Measurements from ENCODE around the gene MZB1.
"Not testable (repeated sequence)": the region's sequence is repeated elsewhere in the genome, so short reads cannot be mapped to it uniquely, and the experiment has no call there.

The MZB1 gene

DNA sequence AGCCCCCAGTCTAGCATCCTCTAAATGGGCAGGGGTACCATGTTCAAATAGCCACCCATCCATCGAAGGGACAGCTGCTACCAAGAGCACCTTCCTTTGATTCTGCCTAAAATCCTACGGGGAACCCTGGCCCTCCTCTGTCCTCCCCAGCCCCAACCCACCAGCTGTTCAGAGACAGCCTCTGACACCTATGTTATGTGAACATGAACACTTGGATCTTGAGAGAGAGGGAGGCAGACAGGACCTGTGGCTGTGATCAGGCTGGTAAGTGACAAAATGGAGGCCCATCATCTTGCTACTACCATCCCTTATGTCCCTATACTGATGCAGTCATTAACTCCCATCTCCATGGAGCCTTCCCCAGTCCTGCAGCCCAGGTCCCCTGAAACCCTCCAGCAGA is 14.8 kb downstream of the MZB1 start:
- DNase-seq (ENCODE audit: low spot score): no peak

DNA sequence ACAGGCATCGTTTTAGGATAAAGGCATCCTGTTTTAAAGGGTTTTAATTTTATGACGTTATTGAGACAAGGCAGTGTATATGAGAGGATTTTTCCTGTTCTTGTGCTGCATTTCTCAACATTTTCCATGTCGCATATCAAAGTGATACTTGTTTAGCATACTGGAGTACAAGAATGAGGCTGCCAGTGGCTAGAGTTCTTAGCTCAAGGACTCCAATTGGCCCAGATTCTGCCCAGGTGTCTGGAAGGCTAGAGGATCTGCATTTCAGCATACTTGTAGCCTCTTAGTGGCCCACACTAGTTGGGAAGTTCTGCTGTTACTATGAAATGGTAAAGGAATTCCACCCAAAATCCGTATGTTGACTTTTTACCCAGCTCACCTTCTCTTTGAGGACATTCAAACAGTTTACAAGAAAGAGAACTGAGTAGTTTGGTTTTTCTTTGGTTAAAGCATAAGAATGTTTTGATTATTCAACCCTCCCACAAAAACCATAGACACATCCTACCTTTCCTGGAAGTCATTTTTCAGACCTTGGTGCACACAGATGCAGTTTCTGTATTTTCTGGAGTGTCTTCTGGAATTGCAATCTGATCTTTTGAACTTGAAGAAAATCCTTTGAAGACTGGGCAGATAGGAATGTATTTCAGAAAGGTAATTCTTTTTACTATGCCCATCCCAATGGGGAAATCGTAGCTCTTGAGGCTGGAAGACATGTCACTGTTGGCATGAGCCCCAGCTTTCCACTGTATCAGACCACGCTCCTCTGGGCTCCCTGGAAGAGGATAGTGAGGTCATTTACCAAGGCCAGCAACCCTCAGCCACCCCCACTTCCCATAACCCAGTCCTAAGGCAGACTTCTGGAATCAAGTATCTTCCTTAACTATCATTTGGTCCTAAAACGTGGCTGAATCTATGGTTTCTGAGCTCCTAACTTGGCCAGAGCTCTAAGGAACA is 18.0 kb downstream of the MZB1 start:
- no peak for DNase-seq (ENCODE audit: low spot score)

DNA sequence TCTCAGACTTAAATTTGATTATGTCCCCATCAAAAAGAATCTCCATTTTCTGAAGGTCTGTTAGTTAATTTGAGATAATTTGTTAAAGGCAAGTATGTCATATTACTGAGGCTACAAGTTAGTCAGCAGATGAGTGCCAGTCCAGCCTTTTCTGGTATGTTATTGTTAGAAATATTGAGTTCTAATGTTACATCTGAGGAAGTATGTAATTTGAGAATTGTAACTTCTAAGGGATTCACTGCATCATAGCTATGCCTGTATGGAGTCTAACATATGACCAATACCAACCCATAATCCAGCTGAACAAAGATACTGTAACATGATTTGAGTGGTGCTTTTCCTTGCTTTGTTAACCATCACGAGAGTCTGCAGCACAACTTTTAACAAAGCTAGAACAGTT is 20.5 kb downstream of the MZB1 start:
- no peak for DNase-seq (ENCODE audit: low spot score)

DNA sequence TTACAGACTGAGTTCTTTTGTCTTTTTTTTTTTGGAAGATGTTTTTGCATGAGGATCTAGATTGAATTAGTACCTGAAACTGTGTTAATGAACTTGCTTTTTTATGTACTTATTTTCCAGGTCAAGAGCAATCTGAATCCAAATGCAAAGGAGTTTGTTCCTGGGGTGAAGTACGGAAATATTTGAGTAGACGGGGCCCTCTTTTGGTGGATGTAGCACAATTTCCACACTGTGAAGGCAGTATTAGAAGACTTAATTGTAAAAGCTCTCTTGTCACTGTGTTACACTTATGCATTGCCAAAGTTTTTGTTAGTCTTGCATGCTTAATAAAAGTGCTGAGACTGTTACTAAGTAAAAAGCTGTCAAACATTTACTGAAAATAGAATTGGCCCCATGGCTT is 21.1 kb downstream of the MZB1 start:
- no peak for DNase-seq (ENCODE audit: low spot score)

DNA sequence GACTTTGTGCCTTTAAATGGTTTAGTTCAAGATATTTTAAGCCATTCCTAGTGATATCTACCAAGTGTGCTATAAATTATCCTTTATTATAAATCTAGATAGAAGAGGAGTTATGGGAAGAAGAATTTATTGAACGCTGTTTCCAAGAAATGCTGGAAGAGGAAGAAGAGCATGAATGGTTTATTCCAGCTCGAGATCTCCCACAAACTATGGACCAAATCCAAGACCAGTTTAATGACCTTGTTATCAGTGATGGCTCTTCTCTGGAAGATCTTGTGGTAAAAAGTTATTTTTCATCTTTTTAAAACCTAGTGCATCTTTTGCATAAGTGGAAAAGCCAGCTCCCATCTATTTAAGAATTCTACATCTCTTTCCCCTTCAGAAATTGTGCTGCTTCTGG is 25.2 kb downstream of the MZB1 start:
- DNase-seq (ENCODE audit: low spot score): no peak

DNA sequence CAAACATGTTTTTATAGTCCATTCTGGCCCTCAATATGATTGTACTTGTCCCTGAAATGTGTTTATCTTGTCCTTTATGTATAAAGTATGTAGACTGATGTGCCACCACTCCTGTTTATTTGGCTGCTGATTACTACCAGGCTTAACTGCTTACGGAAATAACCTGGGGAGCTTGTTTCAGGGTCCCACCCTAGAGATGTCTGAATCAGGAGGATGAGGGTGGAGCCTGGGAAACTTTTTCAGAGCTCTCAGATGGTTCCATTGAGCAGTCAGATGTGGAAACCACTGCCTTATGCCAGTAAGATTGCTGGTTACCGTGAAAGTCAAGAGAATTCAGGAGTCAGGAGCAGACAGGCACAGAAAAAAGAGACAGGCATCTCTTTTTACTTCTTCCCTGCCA is 25.8 kb downstream of the MZB1 start:
- no peak for DNase-seq (ENCODE audit: low spot score)

DNA sequence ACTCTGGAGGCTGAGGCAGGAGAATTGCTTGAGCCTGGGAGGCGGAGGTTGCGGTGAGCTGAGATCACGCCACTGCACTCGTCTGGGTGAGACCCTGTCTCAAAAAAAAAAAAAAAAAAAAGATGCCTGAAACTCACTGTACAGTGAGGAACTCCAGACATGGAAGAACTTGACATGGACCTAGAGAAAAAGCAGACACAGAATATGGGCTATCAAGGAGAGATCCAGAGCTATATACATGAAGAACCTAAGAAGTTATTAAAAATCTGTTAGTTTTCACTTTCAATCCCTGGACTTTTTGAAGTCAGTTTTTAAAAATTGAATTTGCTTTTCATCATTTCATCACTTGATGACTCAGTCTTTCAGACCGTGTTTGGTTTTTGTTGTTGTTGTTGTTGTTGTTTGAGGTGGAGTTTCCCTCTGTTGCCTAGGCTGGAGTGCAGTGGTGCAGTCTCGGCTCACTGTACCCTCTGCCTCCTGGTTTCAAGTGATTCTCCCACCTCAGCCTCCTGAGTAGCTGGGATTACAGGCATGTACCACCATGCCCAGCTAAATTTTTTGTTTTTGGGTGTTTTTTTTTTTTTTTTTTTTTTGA is 27.8 kb downstream of the MZB1 start:
- no peak for DNase-seq (ENCODE audit: low spot score)

DNA sequence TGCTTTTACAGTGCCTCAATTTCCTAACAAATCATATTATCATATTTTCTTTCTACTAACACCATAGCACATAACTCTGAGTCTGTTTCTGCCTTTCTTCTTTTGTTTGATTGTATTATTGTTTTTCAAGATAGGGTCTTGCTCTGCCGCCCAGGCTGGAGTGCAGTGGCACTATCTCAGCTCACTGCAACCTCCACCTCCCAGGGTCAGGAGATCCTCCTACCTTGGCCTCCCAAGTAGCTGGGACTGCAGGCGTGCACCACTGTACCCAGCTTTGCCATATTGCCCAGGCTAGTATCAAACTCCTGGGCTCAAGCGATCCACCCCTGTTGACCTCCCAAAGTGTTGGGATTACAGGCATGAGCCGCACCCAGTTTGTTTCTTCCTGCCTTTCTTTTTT is 29.3 kb downstream of the MZB1 start:
- DNase-seq (ENCODE audit: low spot score): no peak

DNA sequence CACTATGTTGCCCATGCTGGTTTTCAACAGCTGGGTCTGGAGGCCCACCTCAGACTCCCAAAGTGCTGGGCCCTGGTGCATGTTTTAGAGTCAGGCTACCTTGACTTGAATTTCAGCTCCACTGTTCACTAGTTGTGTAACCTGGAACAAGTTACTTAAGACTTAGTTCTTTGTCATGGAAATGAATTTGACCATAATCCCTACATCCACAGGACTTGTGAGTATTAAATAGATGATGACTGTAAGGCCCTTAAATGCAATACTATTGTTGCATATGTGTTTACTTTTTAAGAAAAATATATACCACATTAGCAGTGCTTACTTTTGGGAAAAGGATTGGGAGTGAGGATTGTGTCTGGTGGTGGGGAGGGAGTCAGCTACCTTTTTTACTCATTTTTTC is 31.6 kb downstream of the MZB1 start:
- DNase-seq (ENCODE audit: low spot score): no peak

DNA sequence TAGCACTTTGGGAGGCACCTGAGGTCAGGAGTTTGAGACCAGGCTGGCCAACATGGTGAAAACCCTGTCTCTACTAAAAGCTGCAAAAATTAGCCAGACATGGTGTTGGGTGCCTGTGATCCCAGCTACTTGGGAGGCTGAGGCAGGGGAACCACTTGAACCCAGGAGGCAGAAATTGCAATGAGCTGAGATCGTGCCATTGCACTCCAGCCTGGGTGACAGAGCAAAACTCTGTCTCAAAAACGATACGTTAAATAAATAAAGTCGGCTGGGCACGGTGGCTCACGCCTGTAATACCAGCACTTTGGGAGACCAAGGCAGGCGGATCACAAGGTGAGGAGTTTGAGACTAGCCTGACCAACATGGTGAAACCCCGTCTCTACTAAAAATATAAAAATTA is 33.8 kb downstream of the MZB1 start:
- not testable (repeated sequence) for DNase-seq (ENCODE audit: low spot score)

DNA sequence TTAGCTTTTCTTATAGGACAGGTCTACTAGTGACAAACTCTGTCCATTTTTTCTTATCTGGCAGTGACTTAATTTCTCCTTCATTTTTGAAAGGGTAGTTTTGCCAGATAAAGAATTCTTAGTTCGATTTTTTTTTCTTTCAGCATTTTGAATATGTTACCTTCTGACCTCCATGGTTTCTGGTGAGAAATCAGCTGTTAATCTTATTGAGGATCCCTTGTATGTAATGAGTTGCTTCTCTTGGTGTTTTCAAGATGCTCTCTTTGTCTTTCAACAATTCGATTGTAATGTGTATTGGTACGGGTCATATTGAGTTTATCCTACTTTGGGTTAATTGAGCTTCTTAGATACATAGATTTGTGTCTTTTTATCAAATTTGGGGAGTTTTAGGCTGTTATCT is 35.5 kb downstream of the MZB1 start:
- no peak for DNase-seq (ENCODE audit: low spot score)

DNA sequence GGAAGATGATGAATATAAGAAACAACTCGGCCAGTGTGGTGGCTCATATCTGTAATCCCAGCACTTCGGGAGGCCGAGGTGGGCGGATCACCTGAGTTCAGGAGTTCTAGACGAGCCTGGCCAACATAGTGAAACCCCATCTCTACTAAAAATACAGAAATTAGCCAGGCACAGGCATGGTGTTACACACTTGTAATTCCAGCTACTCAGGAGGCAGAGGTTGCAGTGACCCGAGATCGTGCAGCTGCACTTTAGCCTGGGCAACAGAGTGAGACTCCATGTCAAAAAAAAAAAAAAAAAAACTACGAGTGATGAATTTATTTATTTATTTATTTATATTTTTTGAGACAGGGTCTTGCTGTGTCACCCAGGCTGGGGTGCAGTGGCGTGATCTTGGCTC is 41.9 kb downstream of the MZB1 start:
- not testable (repeated sequence) for DNase-seq (ENCODE audit: low spot score)

DNA sequence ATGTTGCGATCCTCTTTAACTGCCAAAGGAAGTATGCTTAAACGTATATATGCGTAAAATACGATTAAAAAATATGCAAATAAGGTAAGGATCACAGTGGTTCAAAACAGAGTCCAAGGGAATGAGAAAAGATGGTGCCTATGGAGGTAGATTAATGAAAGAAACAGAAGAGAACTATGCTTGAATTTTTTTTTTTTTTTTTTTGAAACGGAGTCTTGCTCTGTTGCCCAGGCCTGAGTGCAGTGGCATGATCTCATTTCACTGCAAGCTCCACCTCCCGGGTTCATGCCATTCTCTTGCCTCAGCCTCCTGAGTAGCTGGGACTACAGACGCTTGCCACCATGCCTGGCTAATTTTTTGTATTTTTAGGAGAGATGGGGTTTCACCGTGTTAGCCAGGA is 44.3 kb downstream of the MZB1 start:
- DNase-seq (ENCODE audit: low spot score): not testable (repeated sequence)

DNA sequence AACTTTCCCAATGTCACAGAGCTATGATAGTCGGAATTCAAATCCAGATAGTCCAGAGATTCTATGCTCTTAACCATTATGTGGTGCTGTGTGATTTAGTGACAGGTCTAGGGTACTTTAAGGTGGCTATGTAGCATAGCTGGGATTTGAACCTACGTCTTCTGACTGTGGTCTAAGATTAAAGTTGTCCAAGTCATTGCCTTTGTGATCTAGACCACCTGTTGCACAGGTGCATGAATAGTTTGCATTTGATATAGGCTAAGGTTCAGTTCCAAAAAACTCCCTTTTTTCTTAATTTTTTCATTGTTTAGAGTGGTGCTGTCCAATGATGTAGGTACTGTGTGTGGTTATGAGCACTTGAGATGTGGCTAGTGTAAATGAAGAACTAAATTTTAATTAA is 45.5 kb downstream of the MZB1 start:
- DNase-seq (ENCODE audit: low spot score): no peak

DNA sequence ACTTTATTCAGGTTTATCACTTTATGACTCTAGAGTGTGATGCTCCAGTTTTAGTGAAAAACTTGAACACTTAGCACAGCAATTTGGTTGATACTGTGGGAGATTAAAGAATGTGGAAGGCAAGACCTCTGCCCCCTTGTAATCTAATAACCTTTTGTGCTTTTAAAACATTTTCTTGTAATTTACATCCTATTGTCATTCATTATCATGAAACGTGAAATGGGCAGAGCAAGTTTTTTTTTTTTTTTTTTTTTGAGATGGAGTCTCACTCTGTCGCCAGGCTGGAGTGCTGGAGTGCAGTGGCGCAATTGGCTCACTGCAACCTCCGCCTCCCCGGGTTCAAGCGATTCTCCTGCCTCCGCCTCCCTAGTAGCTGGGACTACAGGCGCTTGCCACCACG is 46.2 kb downstream of the MZB1 start:
- no peak for DNase-seq (ENCODE audit: low spot score)

DNA sequence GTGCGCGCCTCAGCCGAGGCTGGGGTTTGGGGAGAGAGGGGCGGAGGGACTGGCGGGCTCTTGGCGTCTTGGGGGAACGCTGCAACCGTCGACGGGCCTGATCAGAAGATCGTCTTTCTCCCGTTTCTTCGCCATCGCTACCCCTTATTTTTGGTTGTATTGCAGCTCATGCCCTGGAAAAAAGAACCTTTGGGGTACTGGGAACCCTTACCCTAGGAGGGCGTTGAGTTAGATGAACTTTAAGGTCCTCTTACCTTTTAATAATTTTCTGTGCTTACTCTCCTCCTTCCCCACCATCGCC is 47.3 kb downstream of the MZB1 start:
- no peak for DNase-seq (ENCODE audit: low spot score)

DNA sequence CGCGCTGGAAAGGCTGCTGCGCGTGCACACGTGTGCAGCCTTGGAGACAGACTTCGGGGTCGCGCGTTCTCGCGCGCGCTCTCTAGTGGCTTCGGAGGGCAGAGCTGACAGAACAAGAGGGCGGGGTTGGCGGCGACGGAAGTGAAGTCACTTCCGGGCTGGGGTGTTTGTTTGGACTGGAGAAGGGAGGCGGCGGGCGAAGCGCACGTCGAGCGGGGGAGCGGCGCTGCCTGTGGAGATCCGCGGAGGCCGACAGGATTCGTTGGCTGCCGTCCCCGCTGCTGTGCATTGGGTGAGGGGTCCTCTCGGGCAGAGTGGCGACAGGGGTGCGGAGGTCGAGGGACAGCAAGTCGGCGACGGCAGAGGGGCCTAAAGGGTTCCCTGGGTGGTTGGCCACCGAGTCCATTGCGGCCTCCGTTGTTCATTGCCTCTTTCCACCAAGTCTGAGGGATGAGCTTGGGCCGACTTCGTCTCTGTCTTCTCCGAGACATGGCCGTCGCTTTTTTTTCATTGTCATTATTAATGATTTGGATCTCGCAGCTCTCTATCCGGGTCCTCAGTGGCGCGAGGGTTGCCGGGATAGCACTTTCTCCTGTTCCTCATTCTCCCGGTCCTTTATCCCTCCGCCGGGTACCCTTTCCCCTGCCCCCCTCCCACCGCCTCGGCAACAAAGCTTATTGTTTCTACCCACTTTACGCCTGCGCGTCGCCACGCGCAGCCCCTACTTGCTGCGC is 47.9 kb downstream of the MZB1 start, which contains the start of gene PAIP2:
Gene PAIP2, plus strand, starts transcription at position 166 of the 734 bp plus-strand sequence. CDS start 21,931 bp downstream, outside the sequence.
- peak; percentile 99 for DNase-seq (ENCODE audit: low spot score)

DNA sequence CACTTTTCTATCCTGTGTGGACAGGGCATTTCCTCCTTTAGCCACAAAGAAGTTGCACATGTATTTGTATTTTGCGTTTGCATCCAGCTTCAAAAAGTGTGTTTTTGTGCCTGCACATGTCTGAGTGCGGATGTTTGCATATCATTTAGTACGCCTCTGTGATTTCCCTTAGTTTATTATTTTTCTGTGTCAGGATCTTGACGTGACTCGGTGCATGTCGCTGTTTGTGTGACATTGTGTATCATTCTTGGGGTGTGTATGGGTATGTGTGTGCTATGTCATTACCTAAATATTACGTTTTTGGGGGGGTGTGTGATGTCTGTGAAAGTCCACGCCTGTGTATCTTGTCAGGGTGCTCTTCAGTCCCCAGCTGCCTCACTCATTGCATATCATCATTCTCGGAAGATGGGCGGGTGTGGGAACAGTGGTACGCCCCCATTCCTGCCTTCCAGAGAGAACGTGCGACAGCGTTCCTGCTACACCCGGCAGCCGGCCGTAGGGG is 48.5 kb downstream of the MZB1 start:
- no peak for DNase-seq (ENCODE audit: low spot score)

DNA sequence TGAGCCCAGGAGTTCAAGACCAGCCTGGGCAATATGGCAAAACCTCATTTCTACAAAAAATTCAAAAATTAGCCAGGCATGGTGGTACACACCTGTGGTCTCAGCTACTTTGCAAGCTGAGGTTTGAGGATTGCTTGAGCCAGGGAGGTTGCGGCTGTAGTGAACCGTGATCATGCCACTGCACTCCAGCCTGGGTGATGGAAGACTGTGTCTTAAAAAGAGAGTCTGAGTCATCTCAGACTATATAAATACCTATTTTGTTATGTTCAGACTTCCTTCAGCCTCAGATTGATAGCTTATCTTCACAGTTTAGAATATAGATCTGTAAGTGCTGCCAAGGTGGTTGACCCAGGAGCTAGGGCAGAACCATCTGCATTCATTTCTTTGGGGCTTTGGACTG is 49.7 kb downstream of the MZB1 start:
- no peak for DNase-seq (ENCODE audit: low spot score)

Data from LoVo (cell line).